ENCODE data around the gene PCDH11Y. TPM values are rescaled to one million over a fixed set of nuclear protein-coding genes. Genes with fewer than 3 reads are reported as not detected.
"Not testable (repeated sequence)": the region's sequence is repeated elsewhere in the genome, so short reads cannot be mapped to it uniquely, and the experiment has no call there.

Gene PCDH11Y
- total RNA-seq, 1 experiment from 2014 or later: not detected

GRCh38 chrY:5776485-5776884 is 776.4 kb downstream of the PCDH11Y start:
- in situ Hi-C loops (cut with HindIII; ENCODE audit: low sequenced_read_pairs); DNase-seq (ENCODE audit: low spot score): not testable (repeated sequence)

Measured in G401 (cell line).